ENCODE measurements around the gene DNAJB11.

DNAJB11 gene

GRCh38 chr3:186598108-186598784 is 27.7 kb downstream of the DNAJB11 start:
- no peak for DNase-seq

DNA sequence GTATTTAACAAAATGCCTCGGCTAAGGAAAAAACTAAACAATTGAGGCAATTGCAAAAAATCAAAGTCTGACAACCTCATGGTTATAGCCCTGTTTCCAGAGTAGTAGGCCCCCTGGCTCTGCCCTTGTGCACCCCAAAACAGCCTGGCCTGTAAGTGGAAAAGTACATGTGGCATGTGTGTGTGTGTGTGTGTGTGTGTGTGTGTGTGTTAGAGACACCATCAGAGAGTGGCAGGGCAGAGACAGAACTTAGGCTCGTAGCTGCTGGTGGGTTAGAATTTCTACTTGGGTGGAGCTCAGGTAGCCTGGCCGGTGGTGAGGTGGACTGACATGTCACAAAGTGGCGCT is 28.2 kb downstream of the DNAJB11 start:
- DNase-seq: no peak

DNA sequence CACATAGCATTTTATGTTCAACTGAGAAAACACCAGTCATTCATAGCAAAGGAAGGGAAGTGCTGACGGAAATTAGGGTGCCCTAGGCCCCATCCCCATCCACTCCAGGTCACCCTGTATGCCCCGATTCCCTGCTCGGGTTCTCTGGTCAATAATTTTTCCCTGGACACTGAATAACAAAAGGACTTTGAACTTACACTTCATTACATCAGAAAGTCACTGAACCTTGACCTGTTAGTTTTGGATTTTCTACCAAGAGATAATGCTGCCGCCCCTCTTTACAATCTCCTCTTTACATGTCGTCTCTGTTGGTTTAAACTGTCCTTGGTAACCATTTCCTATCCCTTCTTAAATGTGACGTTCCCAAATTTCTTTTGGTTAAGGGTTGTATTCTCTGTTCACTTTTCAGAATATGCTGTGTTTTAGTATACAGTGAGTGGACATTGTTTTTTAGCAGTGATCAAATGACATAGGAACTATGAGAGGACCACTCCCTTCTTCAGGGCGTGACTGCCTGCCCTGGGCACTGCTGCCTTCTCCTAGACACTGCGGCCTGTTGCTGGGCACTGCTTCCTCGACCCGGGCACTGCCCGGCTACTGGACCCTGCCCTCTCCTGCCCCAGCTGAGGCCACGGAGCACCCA is 28.7 kb downstream of the DNAJB11 start:
- DNase-seq: no peak

DNA sequence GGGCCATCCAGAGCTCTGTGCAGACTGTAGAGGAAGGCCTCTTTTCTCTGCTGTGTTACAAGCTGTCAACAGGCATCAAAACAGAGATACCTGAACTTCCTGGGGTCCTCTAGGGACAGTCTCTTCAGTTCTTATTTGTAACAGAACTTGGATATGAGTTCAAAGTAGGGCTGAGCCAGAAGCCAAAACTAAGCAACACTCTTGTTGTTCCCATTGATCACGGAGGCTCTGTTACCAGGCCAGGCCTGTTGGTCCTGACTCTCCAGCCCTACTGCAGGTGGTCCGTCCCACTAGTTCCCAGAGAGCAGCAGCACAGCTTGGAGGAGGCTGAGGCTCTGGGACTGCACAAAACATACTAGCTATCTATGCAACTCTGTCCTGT is 29.3 kb downstream of the DNAJB11 start:
- DNase-seq: no peak

GRCh38 chr3:186600896-186601295 is 30.4 kb downstream of the DNAJB11 start:
- no peak for DNase-seq

DNA sequence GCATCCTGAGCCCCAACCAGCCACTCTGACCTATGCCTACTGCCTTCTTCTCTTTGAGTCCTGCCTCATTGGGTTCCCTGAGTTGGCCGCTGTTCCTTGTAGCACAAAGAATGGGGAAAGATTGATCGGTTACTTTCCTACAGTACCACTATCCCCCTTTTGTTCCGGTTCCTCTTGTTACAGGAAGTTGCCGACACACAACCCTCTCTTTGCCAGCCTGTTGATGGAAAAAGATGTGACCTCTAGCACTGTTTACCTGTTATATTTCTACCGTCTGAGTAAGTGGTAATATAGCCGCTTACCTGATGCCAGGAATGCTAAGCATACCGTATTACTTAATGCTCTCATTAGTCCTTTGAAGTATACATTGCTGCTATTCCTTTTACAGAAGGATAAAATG is 32.6 kb downstream of the DNAJB11 start:
- no peak for DNase-seq

DNA sequence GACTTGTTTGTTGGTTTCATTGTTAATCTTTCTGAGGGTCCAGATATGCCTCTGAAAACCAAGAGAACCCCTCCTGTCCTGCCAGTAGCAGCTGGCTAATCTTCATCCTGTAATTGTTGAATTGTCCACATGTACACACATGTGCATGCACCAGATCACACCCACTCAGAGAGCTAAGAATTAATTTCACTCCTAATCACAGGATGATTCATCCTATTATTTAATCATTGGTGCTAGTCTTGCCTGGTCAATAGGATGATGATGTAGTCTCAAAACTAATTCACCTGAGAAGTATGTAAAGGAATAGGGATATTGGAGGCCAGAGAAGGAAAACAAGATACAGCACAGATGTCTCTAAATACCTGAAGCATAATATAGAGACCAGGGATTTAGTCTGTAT is 34.6 kb downstream of the DNAJB11 start:
- no peak for DNase-seq

DNA sequence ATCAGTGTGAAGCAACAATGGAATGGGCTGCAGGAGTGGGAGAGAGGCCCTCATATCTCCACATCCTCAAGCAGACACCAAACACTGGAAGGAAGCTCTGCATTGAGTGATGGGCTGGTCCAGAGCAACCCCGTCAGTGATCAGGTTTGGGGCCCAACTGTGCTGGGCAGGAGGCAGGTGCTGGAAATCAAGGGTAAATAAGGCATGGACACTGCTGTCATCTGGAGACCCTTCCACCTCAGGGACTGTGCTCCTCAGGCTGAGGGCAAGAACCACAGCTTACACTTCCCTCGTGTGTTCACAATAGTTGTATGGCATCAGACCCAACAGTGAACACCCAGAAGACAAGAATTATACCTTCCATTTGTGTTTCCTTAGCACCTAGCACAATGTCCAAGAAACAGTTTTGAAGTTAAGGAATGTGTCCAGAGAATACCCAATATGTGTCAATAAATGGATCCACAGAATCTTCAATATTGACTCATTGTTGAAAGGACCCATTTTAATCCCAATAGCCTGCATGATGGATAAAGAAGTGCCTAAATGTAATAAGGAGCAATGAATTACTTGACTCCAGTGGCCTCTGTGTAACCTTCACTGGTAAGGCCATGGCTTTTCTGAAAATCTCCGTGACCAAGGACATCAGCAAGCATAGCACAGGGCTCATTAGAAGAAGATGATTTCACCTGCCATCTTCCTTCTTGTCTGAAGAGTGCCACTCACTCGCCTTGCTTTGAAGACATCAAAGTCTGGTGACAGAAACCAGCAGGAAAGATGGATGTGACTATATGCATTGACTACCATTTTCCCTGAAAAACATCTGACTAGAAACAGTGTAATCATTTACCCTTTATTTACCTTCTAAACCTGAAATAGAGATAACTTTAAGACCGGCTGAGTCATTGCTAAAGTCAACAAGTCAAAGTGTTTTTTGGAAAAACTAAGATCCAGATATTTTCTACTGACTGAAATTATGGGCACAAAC is 35.3 kb downstream of the DNAJB11 start:
- no peak for DNase-seq

GRCh38 chr3:186608624-186609215 is 38.2 kb downstream of the DNAJB11 start:
- DNase-seq: no peak

DNA sequence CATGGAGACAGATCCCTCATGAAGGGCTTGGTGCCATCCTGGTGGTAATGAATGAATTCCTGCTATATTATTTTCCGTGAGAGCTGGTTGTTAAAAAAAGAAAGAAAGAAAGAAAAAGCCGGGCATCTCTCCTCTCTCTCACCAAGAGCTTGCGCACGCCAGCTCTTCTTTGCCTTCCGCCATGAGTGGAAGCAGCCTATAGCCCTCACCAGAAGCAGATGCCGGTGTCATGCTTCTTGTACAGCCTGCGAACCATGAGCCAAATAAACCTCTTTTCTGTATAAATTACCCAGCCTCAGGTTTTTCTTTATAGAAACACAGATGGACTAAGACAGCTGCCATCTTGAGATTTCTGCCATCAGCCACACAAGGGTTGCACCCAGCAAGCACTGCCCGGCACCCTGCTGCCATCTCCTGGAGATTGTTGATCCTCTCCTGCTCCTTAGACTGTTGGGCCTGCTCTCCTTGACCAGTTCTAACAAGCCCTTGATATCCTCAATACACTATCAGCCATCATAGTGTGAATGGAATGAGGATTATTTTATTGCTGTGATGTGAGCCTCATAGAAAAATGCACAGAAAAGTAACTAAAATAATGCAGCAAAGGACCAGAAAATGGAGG is 38.8 kb downstream of the DNAJB11 start:
- no peak for DNase-seq

- DNase-seq: no peak
These were observed 41.5 kb downstream of the DNAJB11 start for GRCh38 chr3:186612065-186612464.

GRCh38 chr3:186612721-186613636 is 42.5 kb downstream of the DNAJB11 start, which contains the start of gene AHSG:
Gene AHSG, plus strand, starts transcription at chr3:186613060. Its CDS starts 82 bp downstream, at chr3:186613142.
- no peak for DNase-seq

GRCh38 chr3:186613637-186614265 is 43.2 kb downstream of the DNAJB11 start:
- no peak for DNase-seq

DNA sequence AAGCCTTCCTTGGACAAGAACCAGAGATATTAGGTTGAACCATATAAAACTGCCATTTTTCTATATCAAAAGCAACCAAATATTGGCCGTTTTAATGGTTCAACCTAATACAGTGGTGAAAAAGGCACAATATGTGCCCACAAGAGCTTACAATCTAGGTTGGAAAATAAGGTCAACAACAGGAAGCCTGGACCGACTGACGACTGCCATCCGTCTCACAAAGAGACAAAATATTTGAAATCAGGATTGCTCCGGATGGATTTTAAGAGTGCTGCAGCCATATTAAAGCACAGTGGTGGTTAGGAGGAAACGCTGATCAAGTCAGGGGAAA is 43.7 kb downstream of the DNAJB11 start:
- no peak for DNase-seq

DNA sequence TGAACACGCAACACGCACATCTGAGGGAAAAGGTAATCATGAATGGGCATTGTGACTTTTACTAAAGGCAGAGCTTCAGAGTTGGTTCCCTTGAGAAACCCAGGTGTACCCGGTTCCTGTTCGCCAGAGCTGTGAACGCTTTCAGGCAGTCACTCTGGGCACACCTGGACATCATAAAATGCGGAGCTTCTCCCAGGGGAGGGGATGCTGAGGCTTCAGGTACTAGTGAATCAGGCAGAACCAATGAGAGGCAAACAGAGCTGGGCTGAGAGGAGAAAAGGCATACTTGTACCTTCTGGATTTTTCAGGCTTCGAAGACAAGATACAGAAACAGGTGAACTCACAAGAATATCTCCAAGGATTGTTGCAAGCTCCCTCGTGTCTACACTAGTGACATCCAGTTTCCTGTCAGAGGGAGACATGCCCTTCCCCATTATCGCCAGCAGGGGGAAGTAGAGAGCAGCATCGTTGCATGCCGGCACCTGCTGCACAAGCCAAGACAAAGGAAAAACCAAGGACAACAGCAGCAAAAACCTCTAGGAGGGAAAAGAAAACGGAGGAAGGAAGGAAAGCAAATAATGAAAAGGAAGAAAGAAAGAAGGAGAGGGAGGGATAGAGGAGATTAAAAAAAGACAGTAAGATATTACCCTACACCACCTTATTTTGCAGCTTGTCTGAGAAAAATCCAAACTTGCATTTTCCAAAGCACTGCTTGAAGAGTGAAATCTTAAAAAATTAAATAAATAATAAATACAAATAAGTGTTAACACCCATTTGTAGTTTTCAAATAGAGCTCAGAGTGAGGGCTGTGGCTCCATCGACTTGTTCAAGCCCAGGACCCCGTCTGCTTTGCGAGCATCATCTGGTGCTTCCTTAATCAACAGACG is 44.3 kb downstream of the DNAJB11 start:
- DNase-seq: peak; percentile 76

DNA sequence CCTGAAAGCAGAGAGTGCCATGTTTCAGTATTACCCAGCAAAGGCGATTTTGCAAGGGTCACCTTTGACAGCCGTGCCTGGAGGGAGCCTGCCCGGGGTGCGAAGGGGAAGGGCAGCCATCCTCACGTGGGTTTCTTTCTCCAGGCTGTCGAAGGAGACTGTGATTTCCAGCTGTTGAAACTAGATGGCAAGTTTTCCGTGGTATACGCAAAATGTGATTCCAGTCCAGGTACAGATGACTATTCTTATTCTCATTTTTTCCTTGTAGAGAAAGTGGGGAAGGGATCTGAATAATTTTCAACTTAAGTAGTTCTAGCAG is 45.7 kb downstream of the DNAJB11 start:
- DNase-seq: no peak

- peak; percentile 84 for DNase-seq
These were observed 46.8 kb downstream of the DNAJB11 start for GRCh38 chr3:186617036-186617946.

GRCh38 chr3:186618318-186618938 is 47.9 kb downstream of the DNAJB11 start:
- no peak for DNase-seq

DNA sequence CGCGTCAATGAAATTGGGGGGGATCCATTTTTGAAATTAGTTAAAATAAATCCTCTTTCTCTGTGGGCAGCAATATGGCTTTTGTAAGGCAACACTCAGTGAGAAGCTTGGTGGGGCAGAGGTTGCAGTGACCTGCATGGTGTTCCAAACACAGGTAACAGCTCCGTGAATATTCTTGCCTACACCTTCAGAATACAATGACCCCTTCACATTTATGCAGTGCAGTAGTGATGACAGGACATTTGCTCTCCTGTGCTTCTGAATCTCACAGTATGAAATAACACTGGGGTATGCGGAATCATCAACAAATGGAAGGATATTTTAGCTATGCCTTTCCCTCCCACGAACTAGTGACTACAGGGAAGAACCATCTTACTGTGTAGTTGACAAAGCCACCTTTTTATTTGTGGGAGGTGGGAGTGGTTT is 49.3 kb downstream of the DNAJB11 start:
- DNase-seq: no peak
